ENCODE results near the gene PRAMEF5.
"Not testable (repeated sequence)": the region's sequence is repeated elsewhere in the genome, so short reads cannot be mapped to it uniquely, and the experiment has no call there.

DNA sequence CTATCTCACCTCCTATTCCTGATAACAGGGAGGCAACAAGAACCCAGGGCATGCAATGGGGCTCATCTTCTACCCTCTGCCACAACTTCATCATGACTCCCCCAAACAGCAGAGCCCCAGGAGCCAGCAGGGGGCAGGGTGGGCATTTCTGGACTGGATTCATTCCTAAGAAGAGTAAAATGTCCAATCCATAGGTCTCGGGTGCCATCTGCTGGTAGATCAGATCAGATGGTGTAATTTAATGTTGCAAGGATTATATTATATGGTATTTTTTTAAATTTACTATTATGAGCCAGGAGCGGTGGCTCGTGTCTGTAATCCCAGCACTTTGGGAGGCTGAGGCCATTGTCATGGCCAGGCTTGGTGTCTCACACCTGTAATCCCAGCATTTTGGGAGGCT is 11.1 kb downstream of the PRAMEF5 start:
- not testable (repeated sequence) for TF ChIP-seq ZNF274 (IDR thresholded peaks at IDR 0.05; ENCODE audit: low read depth, low read length); SUZ12 (IDR thresholded peaks at IDR 0.05; ENCODE audit: extremely low read depth, insufficient read depth, insufficient read length); YY1 (IDR thresholded peaks at IDR 0.05; ENCODE audit: insufficient read depth, insufficient read length)
